WTC11 (cell line): Measurements from ENCODE around the gene ETV6. TPM values are rescaled to one million over a fixed set of nuclear protein-coding genes. Genes with fewer than 3 reads are reported as not detected.
A peak's percentile ranks its signal among the peaks of the same experiment; 100 is the strongest.

ENCODE experiments used
- ATAC-seq: fragments of 200-7000 bp; cut with Tn5 transposase; 2 replicates; pipeline ENCODE4 v1.10.0; 2021; ENCODE audit warnings: mild to moderate bottlenecking, moderate library complexity
- CTCF ChIA-PET: fragments of 300-600 bp; sonication (Branson Sonifier 250); formaldehyde crosslinking; loops from one replicate; lab custom pipeline; 2021; ENCODE audit warnings: antibody characterized with exemption; lab: Charles Lee
- POLR2A ChIA-PET: fragments of 350-600 bp; sonication (Branson Sonifier 250); formaldehyde crosslinking; loops from one replicate; lab custom pipeline; 2021; ENCODE audit warnings: antibody characterized with exemption; lab: Charles Lee
- DNase-seq: peaks from one replicate; pipeline ENCODE4 v3.0.0; 2021; ENCODE audit warnings: low spot score
- H3K27ac Mint-ChIP-seq: 2 replicates; pipeline ENCODE4 v1.8.0; 2021; ENCODE audit warnings: mixed read lengths
- H3K27me3 Mint-ChIP-seq: 2 replicates; pipeline ENCODE4 v1.8.0; 2021; ENCODE audit warnings: low read depth, mild to moderate bottlenecking, moderate library complexity, mixed read lengths
- H3K36me3 Mint-ChIP-seq: 2 replicates; pipeline ENCODE4 v1.8.0; 2021; ENCODE audit warnings: mixed read lengths
- H3K4me1 Mint-ChIP-seq: 2 replicates; pipeline ENCODE4 v1.8.0; 2022; ENCODE audit warnings: mixed read lengths
- H3K4me3 Mint-ChIP-seq: 2 replicates; pipeline ENCODE4 v1.8.0; 2021; ENCODE audit warnings: mild to moderate bottlenecking, moderate library complexity, mixed read lengths
- H3K9me3 Mint-ChIP-seq: 2 replicates; pipeline ENCODE4 v1.8.0; 2021; ENCODE audit warnings: mixed read lengths
- AR ChIP-seq: fragments of 250-450 bp; sonication (Bioruptor Pico); IDR thresholded peaks from 2 replicates; pipeline ENCODE4 v1.9.0; 2021; ENCODE audit warnings: mild to moderate bottlenecking
- E2F1 ChIP-seq: sonication (generic); formaldehyde crosslinking; IDR thresholded peaks from 2 replicates; pipeline ENCODE4 v1.8.0; 2022; ENCODE audit warnings: mild to moderate bottlenecking, missing genetic modification reagents
- EMX1 ChIP-seq: fragments of 250-450 bp; sonication (Bioruptor Pico); IDR thresholded peaks from 2 replicates; pipeline ENCODE4 v1.8.0; 2021; ENCODE audit warnings: mild to moderate bottlenecking
- ESRRA ChIP-seq: sonication (generic); formaldehyde crosslinking; IDR thresholded peaks from 2 replicates; pipeline ENCODE4 v1.8.1; 2022; ENCODE audit warnings: mild to moderate bottlenecking, missing genetic modification reagents, borderline replicate concordance
- GABPB1 ChIP-seq: sonication (generic); formaldehyde crosslinking; IDR thresholded peaks from 2 replicates; pipeline ENCODE4 v1.8.1; 2023; ENCODE audit warnings: mild to moderate bottlenecking, missing genetic modification reagents
- GRHL2 ChIP-seq: fragments of 250-450 bp; sonication (Bioruptor Pico); IDR thresholded peaks from 2 replicates; pipeline ENCODE4 v1.8.0; 2022; ENCODE audit warnings: mild to moderate bottlenecking, moderate library complexity; ENCODE audit not compliant: insufficient replicate concordance, severe bottlenecking
- HMGXB4 ChIP-seq: sonication (generic); formaldehyde crosslinking; IDR thresholded peaks from 2 replicates; pipeline ENCODE4 v1.8.1; 2023; ENCODE audit warnings: mild to moderate bottlenecking, moderate library complexity, missing genetic modification reagents
- KAT7 ChIP-seq: sonication (generic); formaldehyde crosslinking; IDR thresholded peaks from 2 replicates; pipeline ENCODE4 v1.8.1; 2023; ENCODE audit warnings: missing genetic modification reagents, mild to moderate bottlenecking, borderline replicate concordance
- NFYB ChIP-seq: sonication (generic); formaldehyde crosslinking; conservative IDR thresholded peaks from 2 replicates; pipeline ENCODE4 v1.8.0; 2022; ENCODE audit warnings: low read depth, missing genetic modification reagents
- NR1H2 ChIP-seq: sonication (generic); formaldehyde crosslinking; IDR thresholded peaks from 2 replicates; pipeline ENCODE4 v1.9.0; 2021; ENCODE audit warnings: mild to moderate bottlenecking, moderate library complexity, missing genetic modification reagents
- TEAD1 ChIP-seq: sonication (generic); formaldehyde crosslinking; IDR thresholded peaks from 2 replicates; pipeline ENCODE4 v1.8.0; 2022; ENCODE audit warnings: mild to moderate bottlenecking, missing genetic modification reagents
- ZMAT4 ChIP-seq: fragments of 250-450 bp; sonication (Bioruptor Pico); IDR thresholded peaks from 2 replicates; pipeline ENCODE4 v1.9.0; 2021; ENCODE audit warnings: mild to moderate bottlenecking
- ZNF138 ChIP-seq: sonication (generic); formaldehyde crosslinking; conservative IDR thresholded peaks from 2 replicates; pipeline ENCODE4 v1.8.1; 2022; ENCODE audit warnings: mild to moderate bottlenecking, moderate library complexity, missing genetic modification reagents
- ZNF425 ChIP-seq: fragments of 250-450 bp; sonication (Bioruptor Pico); conservative IDR thresholded peaks from 2 replicates; pipeline ENCODE4 v1.9.0; 2021; ENCODE audit warnings: mild to moderate bottlenecking
- total RNA-seq: library from RNA; stranded (reverse); gene quantifications from 3 replicates; pipeline ENCODE4 v1.2.3, GENCODE V29; 2021
- TF ChIP-seq, protein P1 (sequence below): sonication (generic); formaldehyde crosslinking; IDR thresholded peaks from 2 replicates; pipeline ENCODE4 v1.8.0; 2023; ENCODE audit warnings: missing genetic modification reagents, mild to moderate bottlenecking, borderline replicate concordance
- TF ChIP-seq, protein P2 (sequence below): sonication (generic); formaldehyde crosslinking; IDR thresholded peaks from 2 replicates; pipeline ENCODE4 v1.8.0; 2023; ENCODE audit warnings: missing genetic modification reagents

The ETV6 gene
- total RNA-seq, 1 experiment from 2014 or later = 23.5 TPM

- TF ChIP-seq ZMAT4 (CRISPR knock-in tag) (no peak), TEAD1 (CRISPR knock-in tag) (no peak)
These were observed 74.5 kb downstream of the ETV6 start (continued) for GRCh38 chr12:11723993-11724392.

- ChIA-PET POLR2A (no interaction called here), CTCF (interaction anchor here (1.0 kb wide), 1 partner anchor 9 kb away, joined by 7 read pairs; no protein-coding TSS in a partner anchor)
- peaks cover 56% of the 10 kb centered on the region for H3K4me1 Mint-ChIP-seq
- ATAC-seq = no peak
- H3K36me3 Mint-ChIP-seq = no peaks in the 10 kb centered on the region; the same call in 1 of the 2 replicates
- DNase-seq = no peak
- no peaks in the 10 kb centered on the region for H3K9me3 Mint-ChIP-seq
- no peaks in the 10 kb centered on the region for H3K27me3 Mint-ChIP-seq
- H3K27ac Mint-ChIP-seq = no peak overlapping the region
- TF ChIP-seq ZNF425 (CRISPR knock-in tag) = no peak
- TF ChIP-seq HMGXB4 (CRISPR knock-in tag) = no peak
- no peak overlapping the region for H3K4me3 Mint-ChIP-seq
These were observed 75.4 kb downstream of the ETV6 start for GRCh38 chr12:11724888-11725311.

- Mint-ChIP-seq H3K27ac (0 out of 2 replicates have a peak overlapping the region, but pooled peaks have one; percentile 30), H3K36me3 (no peaks in the 10 kb centered on the region; the same call in 1 of the 2 replicates), H3K4me1 (peaks cover 60% of the 10 kb centered on the region), H3K9me3 (no peaks in the 10 kb centered on the region), H3K4me3 (no peak overlapping the region), H3K27me3 (no peaks in the 10 kb centered on the region)
- no peak for ATAC-seq
- no peak for DNase-seq
- ChIA-PET CTCF (interaction anchor here (0.9 to 1.2 kb wide), 3 partner anchors 8 to 308 kb away, joined by 4 to 7 read pairs (median 7); no protein-coding TSS in a partner anchor), POLR2A (no interaction called here)
- no peak for TF ChIP-seq ESRRA (CRISPR knock-in tag)
- no peak for TF ChIP-seq AR (CRISPR knock-in tag)
- no peak for TF ChIP-seq E2F1
- no peak for TF ChIP-seq ZNF138 (CRISPR knock-in tag)
- no peak for TF ChIP-seq ZNF425 (CRISPR knock-in tag)
- no peak for TF ChIP-seq NFYB (CRISPR knock-in tag)
- TF ChIP-seq, protein P1, sequence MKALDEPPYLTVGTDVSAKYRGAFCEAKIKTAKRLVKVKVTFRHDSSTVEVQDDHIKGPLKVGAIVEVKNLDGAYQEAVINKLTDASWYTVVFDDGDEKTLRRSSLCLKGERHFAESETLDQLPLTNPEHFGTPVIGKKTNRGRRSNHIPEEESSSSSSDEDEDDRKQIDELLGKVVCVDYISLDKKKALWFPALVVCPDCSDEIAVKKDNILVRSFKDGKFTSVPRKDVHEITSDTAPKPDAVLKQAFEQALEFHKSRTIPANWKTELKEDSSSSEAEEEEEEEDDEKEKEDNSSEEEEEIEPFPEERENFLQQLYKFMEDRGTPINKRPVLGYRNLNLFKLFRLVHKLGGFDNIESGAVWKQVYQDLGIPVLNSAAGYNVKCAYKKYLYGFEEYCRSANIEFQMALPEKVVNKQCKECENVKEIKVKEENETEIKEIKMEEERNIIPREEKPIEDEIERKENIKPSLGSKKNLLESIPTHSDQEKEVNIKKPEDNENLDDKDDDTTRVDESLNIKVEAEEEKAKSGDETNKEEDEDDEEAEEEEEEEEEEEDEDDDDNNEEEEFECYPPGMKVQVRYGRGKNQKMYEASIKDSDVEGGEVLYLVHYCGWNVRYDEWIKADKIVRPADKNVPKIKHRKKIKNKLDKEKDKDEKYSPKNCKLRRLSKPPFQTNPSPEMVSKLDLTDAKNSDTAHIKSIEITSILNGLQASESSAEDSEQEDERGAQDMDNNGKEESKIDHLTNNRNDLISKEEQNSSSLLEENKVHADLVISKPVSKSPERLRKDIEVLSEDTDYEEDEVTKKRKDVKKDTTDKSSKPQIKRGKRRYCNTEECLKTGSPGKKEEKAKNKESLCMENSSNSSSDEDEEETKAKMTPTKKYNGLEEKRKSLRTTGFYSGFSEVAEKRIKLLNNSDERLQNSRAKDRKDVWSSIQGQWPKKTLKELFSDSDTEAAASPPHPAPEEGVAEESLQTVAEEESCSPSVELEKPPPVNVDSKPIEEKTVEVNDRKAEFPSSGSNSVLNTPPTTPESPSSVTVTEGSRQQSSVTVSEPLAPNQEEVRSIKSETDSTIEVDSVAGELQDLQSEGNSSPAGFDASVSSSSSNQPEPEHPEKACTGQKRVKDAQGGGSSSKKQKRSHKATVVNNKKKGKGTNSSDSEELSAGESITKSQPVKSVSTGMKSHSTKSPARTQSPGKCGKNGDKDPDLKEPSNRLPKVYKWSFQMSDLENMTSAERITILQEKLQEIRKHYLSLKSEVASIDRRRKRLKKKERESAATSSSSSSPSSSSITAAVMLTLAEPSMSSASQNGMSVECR (CRISPR knock-in tag) = no peak
- no peak for TF ChIP-seq EMX1
- no peak for TF ChIP-seq GRHL2
- no peak for TF ChIP-seq GABPB1 (CRISPR knock-in tag)
- TF ChIP-seq NR1H2 (CRISPR knock-in tag) = no peak
- TF ChIP-seq, protein P2, sequence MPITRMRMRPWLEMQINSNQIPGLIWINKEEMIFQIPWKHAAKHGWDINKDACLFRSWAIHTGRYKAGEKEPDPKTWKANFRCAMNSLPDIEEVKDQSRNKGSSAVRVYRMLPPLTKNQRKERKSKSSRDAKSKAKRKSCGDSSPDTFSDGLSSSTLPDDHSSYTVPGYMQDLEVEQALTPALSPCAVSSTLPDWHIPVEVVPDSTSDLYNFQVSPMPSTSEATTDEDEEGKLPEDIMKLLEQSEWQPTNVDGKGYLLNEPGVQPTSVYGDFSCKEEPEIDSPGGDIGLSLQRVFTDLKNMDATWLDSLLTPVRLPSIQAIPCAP = no peak
- TF ChIP-seq KAT7 (CRISPR knock-in tag) = no peak
These were observed 76.2 kb downstream of the ETV6 start for GRCh38 chr12:11725686-11726085.
